ENCODE measurements around the gene UNC93B1. TPM values are rescaled to one million over a fixed set of nuclear protein-coding genes. Genes with fewer than 3 reads are reported as not detected.

Gene UNC93B1
- total and polyA plus RNA-seq, 2 of the 13 experiments (the other 11 are each of a cell fraction or from before 2014, with no cell fraction given): 8.8 to 18.9 TPM

DNA sequence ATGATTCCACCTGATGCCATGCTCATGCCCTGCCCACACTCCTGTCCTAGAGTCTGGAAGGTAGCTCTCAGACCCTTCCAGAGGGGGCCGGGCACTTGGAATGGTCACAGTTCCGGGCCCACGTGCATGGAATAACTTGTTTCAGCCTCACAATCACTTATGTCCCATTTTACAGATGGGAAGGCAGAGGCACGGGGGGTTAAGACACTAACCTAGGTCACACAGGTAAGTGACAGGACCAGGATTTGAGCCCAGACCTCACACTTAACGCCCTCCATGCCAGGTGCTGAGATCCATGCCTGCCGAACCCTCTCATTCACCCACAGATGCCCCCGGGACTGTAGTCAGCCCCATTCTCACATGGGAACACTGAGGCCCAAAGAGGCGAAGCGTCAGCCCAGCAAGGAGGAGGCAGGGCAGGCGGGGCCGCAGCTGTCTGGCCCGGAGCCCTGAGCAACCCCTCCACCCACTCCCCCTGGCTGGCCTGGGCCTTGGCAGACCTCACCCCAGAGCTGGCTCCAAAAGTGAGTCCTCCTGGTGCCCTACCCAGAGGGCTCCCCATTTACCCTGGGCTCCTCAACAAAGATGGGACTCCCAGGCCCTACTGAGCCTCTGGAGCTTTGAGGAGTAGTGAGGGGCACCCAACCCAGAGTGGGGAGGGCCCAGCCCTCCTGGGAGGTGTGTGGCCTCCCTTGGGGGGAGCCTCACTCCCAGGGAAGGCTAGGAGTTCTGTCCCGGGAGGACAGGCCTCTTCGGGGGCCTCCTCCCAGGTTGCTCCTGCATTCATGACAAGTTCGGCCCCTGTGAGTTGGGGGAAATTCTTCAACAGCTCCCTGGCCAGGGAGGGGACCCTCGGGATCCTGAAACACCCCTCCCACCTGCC is 3.8 kb upstream of the UNC93B1 start (continued):
- no peak for TF ChIP-seq ETV5 (CRISPR knock-in tag; IDR thresholded peaks at IDR 0.05; ENCODE audit: borderline replicate concordance)
- TF ChIP-seq ZNF629 (CRISPR knock-in tag; conservative IDR thresholded peaks at IDR 0.05): peak; percentile 92
- TF ChIP-seq ZNF775 (CRISPR knock-in tag; IDR thresholded peaks at IDR 0.05; ENCODE audit: borderline replicate concordance): no peak

DNA sequence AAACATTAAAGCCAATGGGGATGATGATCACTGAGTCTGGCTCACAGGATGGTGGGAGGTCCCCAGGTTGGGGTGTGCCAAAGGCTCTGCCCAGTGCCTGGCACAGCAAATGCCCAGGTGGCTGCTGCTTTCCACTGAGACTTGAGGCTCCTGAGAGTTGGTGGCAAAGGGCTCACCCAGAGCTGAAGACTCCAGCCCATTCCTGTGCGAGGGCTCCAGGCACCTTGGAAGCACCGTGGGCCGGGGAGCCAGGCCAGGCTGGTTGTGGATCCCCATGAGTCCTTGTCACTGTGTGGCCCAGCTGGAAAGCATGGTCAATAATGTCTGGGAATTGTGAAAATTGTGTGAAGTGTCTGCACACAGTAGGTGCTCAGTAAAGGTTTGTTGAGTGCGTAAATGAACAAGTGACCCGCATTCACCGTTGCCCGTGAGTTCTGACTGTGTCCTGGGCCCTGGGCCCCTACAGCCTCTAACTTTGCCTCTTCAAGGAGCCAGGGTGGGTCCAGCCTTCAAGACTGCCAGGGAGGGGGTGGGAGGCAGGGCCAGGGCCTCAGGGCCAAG is 2.8 kb upstream of the UNC93B1 start:
- Histone ChIP-seq H3K9ac (ENCODE audit: insufficient read depth, low read depth, low read length) (no peak overlapping the region), H3K4me1 (ENCODE audit: insufficient read depth, low read length) (peaks cover 85% of the 10 kb centered on the region), H3K36me3 (replicated peaks in 1 of 2; ENCODE audit: control insufficient read depth in 1 of 2, insufficient read depth in 2 of 2, low read length in 2 of 2) (no peaks in the 10 kb centered on the region), H4K20me1 (ENCODE audit: insufficient read depth, low read length) (no peaks in the 10 kb centered on the region), H3K27ac (ENCODE audit: extremely low read length, insufficient read depth, low read length) (no peak overlapping the region), H2AFZ (ENCODE audit: low read length) (no peak overlapping the region), H3K4me3 (replicated peaks in 1 of 3; ENCODE audit: insufficient read depth in 1 of 3, low read depth in 2 of 3, low read length in 3 of 3) (no peak overlapping the region), H3K9me3 (ENCODE audit: low read length) (no peaks in the 10 kb centered on the region), H3K4me2 (ENCODE audit: low read depth, low read length) (peak overlapping the region; percentile 48), H3K27me3 (ENCODE audit: control insufficient read depth in 1 of 2, insufficient read depth in 2 of 2, low read length in 2 of 2) (no peaks in the 10 kb centered on the region), H3K79me2 (ENCODE audit: insufficient read depth, low read length) (no peaks in the 10 kb centered on the region)
- DNase-seq (ENCODE audit: low spot score) (no peak), FAIRE-seq (no peak), ATAC-seq (no peak)
- POLR2A ChIA-PET: no interaction called here
- peak; percentile 84 for TF ChIP-seq ZNF3 (CRISPR knock-in tag; IDR thresholded peaks at IDR 0.05)
- TF ChIP-seq ZKSCAN1 (IDR thresholded peaks at IDR 0.05; ENCODE audit: low read length): peak; percentile 82
- TF ChIP-seq, protein P1, sequence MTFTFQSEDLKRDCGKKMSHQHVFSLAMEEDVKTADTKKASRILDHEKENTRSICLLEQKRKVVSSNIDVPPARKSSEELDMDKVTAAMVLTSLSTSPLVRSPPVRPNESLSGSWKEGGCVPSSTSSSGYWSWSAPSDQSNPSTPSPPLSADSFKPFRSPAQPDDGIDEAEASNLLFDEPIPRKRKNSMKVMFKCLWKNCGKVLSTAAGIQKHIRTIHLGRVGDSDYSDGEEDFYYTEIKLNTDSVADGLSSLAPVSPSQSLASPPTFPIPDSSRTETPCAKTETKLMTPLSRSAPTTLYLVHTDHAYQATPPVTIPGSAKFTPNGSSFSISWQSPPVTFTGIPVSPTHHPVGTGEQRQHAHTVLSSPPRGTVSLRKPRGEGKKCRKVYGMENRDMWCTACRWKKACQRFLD (CRISPR knock-in tag; IDR thresholded peaks at IDR 0.05; ENCODE audit: borderline replicate concordance): no peak
- BruUV-seq (replicated peaks): no TSS peak
- intact Hi-C loops (cut with micrococcal nuclease; ENCODE audit: unreplicated experiment) (no loop called here), in situ Hi-C loops (cut with HindIII; ENCODE audit: extremely low pct_ligation_motif_present, low pct_unique_long_range_greater_than_20kb) (no loop called here)
- CTCF ChIA-PET (ENCODE audit: low intra/inter-chr PET ratio, low total read pairs): no interaction called here
- 88% methylated on average over 6 of the region's 7 CpGs for WGBS (ENCODE audit: low lambda C conversion rate)
